Stimulated activated CD8-positive, alpha-beta memory T cell treated with anti-CD3 and anti-CD28 coated beads, Interleukin-4, amount 100 ng/mL, for 24 hours (primary cell): ENCODE data around the gene EMX1.

ENCODE experiments used
- DNase-seq: peaks from one replicate; pipeline ENCODE4 v3.0.0-alpha.2; 2020; ENCODE audit warnings: low read depth

EMX1 gene

DNA sequence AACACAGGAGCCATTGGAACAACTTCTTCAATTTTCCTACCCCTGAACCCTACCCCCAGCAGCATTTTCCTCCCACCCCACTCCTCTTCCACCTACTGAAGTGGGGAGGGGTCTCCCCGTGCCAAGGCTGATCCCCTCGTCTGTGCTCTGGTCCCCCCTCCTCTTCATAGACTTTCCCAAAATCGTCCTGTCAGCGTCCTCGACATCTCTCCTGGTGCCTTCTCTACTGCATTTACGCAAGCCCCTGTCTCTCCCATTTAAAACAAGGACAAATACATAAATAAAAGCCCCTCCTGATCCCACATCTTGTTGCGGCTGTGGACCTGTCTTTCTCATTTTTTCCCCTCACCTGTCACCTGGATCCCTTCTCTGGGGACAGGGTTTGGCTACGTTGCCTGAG lies 42.2 kb downstream of the EMX1 start:
- no peak for DNase-seq

DNA sequence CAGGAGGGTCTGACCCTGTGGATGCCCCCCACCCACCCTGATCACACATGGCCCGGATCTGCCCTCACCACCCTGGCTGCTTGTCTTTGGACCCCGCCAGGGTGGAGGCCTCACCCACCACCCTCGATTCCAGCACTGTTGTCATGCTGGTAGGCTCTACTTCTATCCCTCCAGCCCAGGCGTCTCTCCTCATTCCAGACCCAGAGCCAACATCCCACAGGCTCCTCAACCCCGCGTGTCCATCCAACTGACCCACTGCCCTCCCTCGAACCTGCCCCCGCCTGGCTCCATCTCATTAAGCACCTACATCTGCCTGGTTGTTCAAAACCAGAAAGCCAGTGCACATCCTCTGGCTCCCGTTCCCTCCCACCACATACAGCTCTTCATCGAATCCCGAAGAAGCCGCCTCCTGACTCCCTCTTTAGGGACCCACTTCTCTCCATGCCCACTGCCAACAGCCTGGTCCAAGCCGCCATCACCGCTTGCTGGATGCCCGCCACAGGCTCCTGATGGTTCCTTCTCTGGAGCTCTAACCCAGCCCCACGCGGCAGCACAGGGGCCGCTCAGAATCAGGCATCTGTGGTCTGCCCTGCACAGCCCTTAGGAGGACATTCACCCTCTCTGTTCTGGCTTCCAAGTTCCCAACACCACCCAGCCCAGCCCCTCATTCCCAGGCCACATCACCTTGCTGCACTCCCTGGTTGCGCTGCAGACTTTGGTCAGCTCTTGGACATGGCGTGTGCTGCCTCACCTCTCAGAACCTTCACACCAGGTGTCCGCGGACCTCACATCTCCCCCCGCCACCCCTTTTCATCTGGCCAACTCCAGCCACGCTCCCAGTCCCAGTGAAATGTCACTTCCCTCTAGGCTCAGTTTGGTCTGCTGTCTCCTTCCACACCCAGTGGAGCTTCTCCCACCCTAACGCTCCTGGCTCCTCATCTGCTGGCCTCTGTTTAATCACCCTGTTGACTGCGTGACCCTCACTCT lies 43.0 kb downstream of the EMX1 start:
- no peak for DNase-seq

DNA sequence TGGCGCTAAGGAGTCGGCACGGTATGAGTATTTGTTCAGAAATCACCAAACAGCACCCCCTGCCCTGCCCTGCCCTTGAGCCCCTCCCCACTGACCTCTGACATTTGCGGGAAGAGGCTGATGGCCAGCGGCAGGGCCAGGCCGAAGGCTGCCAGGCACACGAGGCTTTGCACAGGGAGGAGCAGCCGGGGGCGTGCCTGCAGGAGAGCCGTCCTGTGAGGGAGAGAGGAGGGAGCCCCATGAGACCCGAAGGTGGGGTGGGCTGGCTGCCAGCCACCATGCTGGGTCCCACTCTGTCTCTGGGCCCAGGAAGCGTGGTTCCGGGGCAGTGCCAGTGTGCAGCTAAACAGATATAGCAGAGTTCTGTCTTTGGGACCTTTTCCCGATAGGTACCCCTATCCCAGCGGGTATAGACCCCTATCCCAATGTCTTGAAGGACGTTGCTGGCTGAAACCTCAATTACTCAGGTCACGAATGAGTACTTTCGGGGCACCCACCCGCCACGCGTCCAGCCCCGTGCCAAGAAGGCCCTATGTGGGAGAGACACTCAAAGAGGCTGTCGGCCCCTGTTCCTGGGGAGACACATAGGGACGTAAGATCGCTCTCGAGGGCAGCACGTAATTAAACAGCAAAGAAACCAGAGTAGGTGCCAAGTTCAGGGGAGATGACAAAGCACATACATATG lies 43.9 kb downstream of the EMX1 start:
- DNase-seq = no peak

DNA sequence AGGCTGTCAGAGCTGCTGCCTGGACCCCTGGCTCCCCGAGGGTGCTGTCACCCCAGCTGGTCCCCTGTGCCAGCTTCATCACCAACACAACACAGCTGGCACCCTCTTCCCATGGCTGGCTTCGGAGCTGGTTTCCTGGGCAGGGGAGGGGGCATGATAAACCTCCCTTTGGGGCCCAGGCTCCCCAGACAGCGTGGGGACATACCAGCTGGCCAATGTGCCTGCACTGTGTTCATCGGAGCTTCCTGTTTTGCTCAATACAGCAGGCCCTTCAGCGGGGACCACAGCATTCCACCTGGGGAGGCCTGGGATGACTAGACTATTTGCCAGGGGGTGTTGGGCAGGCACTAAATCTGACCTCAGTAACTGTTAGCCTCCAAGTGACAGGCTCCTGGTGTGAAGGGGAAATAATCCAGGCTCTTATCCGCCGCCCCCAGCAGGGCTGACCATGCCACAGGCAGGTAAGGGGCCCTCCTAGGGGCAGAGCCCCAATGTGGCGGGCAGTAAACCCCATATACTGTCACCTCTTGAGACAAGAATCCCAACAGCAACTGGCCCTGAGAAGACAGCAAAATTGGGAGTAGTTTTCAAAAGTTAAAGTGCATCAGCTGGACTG lies 44.6 kb downstream of the EMX1 start:
- DNase-seq = no peak

DNA sequence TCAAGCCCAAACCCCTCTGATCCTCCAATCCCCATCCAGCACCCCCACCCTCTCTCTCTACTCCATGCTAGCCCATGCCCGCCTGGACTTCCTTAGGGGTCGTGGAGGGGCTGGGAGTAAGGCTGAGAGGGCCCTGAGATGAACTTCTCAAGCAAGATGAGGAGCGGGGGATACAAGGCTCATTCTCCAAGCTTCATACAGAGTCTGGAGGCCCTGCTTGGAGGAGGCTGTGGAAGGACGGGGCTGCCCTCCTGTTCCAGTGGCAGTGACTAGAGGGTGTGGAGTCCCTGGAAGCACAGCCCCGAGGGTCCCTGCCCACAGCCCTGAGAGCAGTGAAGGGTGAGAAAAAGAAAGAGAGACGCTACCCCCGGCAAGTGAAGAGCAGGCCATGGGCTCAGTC lies 45.6 kb downstream of the EMX1 start:
- no peak for DNase-seq

DNA sequence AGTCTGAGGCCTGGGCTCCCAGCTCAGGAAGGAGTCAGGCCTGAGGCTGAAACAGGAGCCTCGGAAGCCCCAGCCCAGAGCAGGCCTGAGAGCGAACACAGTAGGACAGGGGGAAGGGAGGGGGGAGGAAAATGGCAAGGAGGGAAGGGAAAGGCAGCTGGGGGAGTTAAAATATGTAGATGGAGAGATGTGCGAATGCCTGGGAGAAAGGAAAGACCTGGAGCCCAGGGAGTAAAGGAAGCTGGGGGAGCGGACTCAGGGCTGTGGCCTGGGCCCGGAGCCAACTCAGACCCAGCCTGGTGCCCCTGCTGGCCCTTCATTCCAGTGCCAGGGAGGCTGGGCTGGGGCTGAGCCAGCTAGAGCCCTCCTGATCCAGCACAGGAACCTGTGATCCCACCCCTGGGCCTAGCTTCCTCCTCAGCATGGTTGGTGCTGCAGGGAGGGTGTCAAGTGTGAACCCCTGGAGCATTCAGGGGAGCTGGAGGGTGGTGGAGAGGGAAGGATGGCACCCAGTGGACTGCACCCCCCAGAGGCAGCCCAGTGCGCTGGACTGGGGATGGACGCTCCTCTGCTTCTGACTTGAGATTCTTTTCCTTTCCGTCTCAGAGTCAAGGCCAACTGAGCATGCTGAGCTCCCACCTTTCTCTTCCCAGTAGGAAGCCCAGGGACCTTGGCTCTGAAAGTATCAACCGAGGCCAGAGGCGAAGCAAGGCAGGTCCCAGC lies 46.3 kb downstream of the EMX1 start:
- no peak for DNase-seq

DNA sequence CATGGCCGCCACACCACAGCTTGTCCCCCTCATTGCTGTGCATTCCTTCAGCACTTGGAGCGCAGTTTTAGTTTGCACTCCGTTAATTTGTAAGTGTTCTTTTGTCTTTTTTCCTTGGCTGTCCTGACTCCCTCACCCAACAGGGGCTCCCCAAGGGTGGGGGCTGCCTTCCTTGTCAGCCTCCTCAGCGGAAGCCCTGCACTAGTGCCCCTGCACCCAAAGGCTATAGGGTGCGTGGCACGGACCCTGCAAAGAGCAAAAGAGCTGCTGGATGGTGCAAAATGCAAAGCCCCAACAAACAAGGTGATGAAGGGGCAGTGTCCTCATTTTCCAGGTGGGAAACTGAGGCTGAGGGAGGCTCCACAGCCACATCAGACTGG lies 46.8 kb downstream of the EMX1 start:
- DNase-seq = no peak

DNA sequence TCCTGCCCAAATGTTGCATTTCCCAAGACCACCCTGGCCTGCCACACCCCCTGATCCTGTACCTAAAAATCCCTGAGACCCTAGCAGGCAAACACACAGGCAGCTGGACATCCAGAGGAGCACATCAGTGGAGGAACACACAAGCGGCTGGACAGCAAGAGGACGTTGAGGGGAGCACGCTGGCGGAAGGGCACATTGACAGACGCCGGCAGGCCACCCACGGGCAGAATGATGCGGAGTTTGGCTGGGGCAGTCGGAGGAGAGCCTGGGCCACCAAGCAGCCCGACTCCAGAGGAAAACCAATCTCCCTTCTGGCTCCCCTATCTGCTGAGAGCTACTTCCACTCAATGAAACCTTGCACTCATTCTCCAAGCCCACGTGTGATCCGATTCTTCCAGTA lies 47.7 kb downstream of the EMX1 start:
- no peak for DNase-seq

DNA sequence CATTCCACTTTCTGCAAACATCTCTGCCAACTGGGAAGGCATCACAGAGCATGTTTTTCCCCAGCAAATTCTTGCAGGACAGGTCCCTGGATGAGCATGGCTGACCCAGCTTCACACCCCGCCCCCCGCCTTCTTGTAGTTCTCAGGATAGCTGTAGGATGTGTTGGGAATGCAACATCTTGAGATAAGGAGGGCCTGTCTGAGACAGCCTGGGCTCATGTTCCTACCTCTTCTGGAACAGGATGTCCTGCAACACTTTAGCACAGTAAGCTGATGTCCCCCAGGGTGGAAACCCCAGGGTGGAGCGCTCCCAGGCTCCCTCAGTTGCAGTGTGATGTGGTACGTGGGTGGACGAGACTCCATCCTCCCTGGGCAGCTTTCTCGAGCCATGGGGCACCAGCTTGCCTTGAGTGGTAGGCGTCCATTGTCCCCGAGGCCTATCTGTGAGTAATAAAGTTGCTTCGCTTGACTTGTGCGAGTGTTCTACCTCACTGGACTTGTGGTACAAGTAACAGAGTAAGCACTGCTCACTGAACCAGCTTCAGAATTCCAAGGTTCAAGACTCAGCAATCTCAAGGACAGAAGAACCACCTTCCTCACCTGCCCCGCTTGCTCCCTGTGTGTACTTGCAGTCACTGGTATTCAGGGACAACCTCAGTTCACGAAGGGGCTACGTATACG lies 48.6 kb downstream of the EMX1 start:
- DNase-seq = no peak

DNA sequence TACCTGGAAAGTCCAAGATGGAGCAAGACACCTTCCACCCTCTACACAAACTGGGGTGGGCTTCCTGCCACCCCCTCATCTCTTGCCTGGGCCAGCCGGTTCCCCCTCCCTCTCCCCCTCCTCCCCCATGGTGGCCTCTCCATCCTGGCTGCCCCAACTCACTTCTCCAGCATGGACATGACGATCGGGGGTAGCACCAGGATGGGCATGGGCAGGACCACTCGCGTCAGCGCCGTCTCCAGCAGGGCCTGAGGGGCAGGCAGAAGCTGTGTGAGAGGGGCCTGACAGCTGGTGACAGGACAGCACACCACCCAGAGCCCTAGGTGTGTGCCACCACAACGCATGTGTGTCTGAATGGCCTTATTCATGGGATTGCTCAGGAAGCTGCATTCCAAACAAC lies 51.0 kb downstream of the EMX1 start:
- DNase-seq = no peak

DNA sequence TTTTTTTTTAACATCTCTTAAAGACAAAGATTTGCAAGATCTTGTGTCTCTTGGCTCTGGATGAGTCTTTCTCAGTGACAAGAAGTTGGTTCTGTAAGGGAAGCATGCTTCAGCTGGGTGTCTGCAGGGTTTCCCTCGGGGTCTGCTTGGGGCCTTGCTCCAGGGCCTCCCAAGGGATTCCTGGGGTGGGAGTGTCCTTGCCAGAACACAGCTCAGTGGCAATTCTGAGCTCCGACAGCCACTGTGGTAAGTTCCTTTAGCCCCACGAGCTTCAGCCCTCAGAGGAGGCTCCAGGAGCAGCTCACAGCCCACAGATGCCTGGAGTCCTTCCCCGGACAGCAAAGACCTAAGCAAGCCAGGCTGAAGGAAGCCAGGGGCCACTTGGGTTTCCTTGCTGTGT lies 52.4 kb downstream of the EMX1 start:
- no peak for DNase-seq

DNA sequence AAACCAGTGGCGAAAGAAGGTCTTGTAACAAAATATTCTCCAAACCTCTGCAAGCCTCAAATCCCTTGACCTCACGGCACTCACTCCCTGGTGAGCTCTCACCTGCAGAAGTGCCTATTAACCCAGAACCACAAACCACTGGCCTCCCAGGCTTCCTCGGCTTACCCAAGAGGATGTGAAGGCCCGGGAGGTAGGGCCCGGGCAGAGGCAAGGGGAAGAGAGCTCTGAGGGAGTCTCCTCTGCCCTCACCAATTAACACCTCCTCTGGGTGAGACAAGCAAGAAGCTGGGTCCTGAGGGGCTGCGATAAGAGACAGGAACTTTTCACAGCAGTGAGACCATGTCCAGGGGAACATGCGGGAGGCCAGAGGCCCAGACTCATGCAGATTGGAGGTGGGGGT lies 53.7 kb downstream of the EMX1 start:
- DNase-seq = no peak

DNA sequence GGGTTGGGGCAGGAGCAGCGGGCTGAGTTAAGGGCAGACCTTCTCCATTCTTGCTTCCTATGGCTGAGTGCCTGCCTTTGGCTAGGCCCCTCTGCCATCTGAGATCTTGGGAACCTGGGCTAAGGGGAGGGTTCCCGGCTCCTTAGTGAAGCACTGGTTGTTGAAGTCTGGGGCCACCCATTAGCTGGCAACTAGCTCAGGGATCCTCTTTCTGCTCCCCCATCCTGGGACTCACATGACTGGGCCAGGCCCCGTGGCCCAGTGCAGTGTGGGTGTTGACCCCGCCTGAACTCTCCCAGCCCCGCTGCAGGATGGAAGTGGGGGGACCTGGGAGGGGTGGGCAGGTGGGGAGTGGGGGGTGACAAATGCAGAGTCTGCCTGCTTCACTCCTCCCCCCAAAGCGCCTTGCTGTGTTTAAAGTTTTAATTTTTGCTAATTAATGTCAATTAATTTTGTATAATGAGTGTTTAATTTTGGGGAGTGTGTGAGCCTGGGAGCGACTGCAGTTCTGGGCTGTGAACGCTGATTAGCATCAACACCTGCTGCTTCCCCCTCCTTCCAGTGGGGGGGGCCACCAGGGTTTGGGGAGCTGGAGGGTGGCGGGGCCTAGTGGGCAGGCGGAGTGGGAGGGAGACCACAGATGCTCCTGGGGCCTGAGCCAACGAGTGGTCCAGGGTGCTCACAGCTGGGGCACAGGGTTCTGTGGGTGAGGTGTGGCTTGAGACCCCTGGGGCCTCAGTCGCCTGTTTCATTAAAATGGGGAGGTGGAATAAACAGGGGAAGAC lies 55.2 kb downstream of the EMX1 start:
- no peak for DNase-seq

DNA sequence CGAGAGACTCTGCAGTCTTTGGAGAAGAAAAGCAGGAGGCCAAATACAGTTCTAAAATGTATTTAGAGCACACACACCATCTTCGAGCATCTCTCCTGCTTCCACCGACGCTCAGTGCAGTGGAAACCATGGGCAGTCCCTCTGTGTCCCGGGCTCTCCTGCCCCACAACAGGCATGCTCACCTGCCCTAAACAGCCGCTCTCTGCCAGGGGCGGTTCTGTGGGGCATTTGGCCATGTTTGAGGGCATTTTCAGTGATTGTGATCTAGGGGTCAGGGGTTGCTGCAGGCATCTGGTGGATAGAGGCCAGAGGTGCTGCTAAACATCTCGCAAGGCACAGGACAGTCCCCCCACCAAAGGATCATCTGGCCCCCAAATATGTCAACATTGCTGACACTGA lies 55.8 kb downstream of the EMX1 start:
- no peak for DNase-seq

DNA sequence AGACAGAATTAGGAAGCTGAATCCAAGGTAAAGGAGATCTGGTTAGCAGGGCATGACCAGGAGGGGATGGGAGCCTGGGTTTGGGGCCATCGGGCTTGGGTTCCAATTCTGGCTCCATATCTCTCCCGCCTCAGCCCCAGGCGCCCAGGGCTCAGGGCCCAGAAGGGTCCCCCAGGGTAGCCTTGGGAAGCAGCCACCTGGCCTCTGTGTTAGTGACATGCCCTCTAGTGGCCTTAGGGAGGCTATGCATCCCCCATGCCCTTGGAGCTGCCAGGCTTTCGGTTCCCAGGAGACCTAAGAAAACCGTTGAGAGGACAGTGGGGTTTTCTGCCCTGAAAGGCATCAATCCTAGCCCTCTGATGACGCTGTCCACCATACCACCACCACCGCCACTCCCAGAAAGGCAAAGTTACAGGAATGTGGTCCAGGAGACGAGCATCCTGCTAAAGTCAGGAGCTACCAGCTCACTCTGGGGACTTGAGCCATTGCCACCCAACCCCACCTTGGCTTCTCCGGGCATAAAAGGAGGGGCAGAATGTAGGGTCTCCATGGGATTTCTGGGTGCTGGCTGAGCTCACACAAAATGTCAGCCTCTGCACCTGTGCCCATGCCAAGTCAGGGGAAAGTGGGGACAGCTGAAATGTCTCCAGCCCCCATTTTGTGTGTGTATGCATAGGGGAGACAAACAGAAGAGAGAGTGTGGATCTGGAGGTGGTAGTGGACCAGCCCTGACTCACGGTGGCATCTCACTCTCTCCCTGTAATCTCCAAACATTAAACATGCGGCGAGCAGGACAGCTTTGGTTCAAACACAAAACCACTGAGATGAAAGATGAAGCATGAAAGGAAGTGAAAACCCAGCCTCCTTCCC lies 56.5 kb downstream of the EMX1 start:
- DNase-seq = peak; percentile 15

DNA sequence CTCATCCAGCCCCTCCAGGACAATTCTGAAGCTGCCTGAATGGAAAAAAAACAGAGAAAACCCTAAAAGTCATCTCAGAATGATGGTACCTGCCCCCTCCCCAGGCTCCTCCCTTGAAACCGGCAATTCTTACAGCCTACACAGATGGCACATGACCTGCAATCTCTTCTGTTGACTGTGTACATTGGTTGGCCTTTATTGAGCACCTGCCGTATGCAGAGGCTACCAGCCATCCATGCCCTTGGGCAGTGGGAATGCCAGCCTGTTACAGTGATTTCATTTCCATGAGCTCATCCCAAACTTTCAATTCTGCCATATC lies 57.1 kb downstream of the EMX1 start:
- no peak for DNase-seq

DNA sequence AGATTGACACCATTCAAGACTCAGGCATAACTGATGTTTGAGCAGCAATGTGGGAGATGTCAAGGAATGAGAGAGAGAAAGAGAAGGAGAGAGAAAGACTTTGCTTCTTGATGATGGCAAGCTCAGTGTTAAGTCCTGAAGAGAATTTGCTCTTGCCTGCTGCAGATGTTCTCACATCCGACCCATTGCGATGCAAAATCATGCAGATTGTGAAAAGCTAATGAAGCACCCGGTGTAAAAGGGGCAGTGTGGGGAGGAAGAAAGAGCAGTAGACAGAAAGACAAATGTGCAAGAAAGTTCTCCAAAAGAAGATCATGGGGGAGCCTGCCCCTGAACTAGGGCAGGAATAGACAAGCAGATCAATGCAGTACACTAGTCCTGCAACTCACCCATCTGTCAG lies 57.7 kb downstream of the EMX1 start:
- DNase-seq = no peak

DNA sequence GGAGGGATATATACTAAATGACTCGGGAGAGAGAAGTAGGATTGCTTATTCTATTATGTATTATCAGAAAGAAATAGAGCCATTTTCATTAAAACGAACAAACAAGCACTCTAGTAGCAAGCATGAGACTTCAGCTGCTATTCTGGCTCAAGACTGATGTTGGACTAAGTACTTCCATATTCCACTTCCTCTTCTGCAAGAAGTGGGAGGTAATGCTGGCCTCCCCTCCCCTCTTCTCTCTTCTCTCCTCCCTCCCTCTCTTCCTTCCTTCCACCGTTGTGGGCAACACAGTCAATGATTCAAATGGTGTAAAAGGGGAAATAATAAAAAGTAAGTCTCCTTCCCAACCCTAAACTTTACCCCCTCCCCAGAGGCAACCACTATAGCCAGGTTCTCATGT lies 62.6 kb downstream of the EMX1 start:
- no peak for DNase-seq

DNA sequence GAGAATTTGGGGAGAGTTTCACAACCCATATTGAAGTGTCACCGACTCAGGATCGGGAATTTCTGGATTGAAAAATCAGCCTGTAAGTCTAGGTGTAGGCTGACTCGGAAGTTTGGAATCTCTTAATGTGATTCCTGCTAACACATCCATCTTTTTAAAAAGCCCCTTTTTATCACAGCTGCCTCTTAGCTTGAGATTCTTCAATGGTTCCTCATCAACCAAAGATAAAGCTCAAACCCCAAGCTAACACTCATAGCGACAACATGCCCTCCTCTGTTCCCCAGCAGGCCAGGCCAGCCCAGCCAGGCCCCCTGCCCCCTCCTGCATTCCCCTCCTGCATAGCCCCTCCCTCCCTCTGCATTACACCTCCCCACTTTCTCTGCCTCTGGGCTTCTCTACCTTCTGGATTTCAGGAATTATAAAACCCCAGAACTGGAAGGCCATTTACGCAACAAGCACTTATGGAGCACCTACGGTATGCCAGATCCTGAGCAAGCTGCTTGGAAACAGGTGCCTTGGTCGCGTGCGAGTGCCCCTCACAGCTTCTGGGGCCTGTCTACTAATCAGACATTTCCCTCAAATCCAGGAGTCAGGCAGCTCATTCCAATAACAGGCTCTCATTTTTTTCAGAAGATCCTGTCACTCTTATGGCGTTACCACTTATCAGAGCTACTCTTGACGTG lies 63.4 kb downstream of the EMX1 start:
- no peak for DNase-seq

DNA sequence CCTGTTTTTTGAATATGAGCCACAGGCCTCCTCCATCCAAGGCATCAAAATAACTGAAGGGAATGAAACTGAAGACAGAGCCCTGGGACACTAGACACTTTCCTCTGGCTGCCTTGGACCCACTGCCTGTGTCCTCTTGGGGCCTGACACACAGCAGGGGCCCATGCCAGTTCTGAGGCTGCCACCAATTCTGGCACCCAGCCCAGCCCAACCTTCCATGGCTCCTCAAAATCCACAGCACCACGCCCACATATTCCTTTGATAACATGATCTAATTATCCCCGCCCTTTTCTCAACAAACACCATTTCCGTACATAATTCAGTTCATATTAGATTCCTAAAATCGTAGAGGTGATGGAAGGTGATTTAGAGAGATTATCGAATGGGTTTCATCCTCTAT lies 64.2 kb downstream of the EMX1 start:
- DNase-seq = no peak
